ENCODE measurements around the gene PRR5L. TPM values are rescaled to one million over a fixed set of nuclear protein-coding genes. Genes with fewer than 3 reads are reported as not detected.
"Not testable (repeated sequence)": the region's sequence is repeated elsewhere in the genome, so short reads cannot be mapped to it uniquely, and the experiment has no call there.

PRR5L gene
- total RNA-seq, 6 experiments from 2014 or later: 19.9 to 27.5 (median 24.9) TPM

DNA sequence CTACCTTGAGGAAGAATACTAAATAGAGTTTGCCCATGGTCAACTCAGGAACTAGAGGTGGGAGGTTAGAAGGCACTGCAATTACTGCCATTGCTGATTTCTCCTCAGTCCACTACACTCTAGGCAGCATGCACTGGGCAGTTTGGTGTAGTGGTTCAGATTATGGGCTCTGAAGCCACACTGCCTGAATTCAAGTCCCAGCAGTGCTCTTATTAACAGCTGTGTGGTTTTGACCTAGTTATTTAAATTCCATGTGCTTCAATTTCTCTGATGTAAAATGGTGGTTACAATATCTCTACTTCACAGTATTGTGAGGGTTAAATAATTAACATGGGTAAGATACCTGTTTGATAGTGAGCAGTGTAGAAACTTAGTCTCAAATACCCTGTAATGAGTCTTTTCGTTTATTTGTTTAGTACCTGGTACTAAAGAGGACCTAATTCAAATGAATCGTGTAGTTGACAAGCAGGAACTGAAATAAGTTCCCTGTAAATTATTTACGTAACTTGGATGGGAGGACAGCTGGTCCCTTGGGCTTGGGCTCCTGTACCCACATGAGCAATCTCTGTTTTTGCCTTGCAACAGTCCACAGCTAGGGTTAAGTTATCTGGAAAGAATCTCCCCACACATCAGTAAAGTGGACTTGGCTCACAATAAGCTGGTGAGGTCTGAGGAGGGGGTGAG is 17.8 kb downstream of the PRR5L start:
- no peaks in the 10 kb centered on the region for H3K9me3 Mint-ChIP-seq
- no peak for DNase-seq
- no peaks in the 10 kb centered on the region for H3K36me3 Mint-ChIP-seq (ENCODE audit: low read depth)
- peaks cover 10% of the 10 kb centered on the region for H3K27me3 Mint-ChIP-seq (ENCODE audit: insufficient read depth)
- TF ChIP-seq, protein P1, sequence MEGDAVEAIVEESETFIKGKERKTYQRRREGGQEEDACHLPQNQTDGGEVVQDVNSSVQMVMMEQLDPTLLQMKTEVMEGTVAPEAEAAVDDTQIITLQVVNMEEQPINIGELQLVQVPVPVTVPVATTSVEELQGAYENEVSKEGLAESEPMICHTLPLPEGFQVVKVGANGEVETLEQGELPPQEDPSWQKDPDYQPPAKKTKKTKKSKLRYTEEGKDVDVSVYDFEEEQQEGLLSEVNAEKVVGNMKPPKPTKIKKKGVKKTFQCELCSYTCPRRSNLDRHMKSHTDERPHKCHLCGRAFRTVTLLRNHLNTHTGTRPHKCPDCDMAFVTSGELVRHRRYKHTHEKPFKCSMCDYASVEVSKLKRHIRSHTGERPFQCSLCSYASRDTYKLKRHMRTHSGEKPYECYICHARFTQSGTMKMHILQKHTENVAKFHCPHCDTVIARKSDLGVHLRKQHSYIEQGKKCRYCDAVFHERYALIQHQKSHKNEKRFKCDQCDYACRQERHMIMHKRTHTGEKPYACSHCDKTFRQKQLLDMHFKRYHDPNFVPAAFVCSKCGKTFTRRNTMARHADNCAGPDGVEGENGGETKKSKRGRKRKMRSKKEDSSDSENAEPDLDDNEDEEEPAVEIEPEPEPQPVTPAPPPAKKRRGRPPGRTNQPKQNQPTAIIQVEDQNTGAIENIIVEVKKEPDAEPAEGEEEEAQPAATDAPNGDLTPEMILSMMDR (IDR thresholded peaks at IDR 0.05): no peak
- no peak overlapping the region for H3K4me3 Mint-ChIP-seq
- H3K4me1 Mint-ChIP-seq (ENCODE audit: low read depth): peaks cover 40% of the 10 kb centered on the region
- no peak overlapping the region for H3K27ac Mint-ChIP-seq

DNA sequence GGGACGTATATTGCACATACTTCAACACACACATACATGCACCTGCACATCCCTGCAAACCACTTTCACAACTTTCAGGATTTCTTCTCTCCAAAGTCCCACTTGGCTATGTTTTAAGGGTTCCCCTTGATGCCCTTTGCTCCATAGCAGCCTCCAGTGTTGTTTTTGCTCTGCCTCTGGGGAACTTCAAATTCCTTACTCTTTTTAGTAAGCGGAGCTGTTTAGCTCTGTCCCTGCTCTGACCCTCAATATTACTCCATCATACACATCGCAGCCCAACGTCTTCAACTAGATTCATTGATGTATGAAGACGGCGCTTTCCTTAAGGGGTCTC is 18.3 kb downstream of the PRR5L start:
- no peak overlapping the region for H3K27ac Mint-ChIP-seq
- no peaks in the 10 kb centered on the region for H3K9me3 Mint-ChIP-seq
- H3K4me1 Mint-ChIP-seq (ENCODE audit: low read depth): peaks cover 37% of the 10 kb centered on the region
- H3K27me3 Mint-ChIP-seq (ENCODE audit: insufficient read depth): peaks cover 10% of the 10 kb centered on the region
- TF ChIP-seq, protein P1 (IDR thresholded peaks at IDR 0.05): no peak
- DNase-seq: no peak
- no peaks in the 10 kb centered on the region for H3K36me3 Mint-ChIP-seq (ENCODE audit: low read depth)
- no peak overlapping the region for H3K4me3 Mint-ChIP-seq

DNA sequence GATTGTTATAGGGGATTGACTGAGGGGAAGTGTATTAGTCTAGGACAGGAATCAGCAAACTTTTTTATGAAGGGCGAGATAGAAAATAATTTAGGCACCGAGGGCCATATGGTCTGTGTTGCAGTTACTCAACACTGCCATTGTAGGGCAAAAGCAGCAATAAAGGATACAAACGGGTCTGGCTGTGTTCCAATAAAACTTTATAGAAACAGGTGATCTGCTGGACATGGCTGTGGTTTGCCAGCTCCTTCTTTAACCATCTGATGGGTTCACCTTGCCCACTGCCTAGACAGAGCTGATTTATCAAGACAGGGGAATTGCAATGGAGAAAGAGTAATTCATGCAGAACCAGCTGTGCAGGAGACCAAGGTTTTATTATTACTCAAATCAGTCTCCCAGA is 20.0 kb downstream of the PRR5L start:
- H3K4me3 Mint-ChIP-seq: no peak overlapping the region
- H3K4me1 Mint-ChIP-seq (ENCODE audit: low read depth): peaks cover 23% of the 10 kb centered on the region
- H3K27me3 Mint-ChIP-seq (ENCODE audit: insufficient read depth): peaks cover 12% of the 10 kb centered on the region
- no peaks in the 10 kb centered on the region for H3K9me3 Mint-ChIP-seq
- H3K27ac Mint-ChIP-seq: no peak overlapping the region
- no peaks in the 10 kb centered on the region for H3K36me3 Mint-ChIP-seq (ENCODE audit: low read depth)
- TF ChIP-seq, protein P1 (IDR thresholded peaks at IDR 0.05): no peak
- no peak for DNase-seq

DNA sequence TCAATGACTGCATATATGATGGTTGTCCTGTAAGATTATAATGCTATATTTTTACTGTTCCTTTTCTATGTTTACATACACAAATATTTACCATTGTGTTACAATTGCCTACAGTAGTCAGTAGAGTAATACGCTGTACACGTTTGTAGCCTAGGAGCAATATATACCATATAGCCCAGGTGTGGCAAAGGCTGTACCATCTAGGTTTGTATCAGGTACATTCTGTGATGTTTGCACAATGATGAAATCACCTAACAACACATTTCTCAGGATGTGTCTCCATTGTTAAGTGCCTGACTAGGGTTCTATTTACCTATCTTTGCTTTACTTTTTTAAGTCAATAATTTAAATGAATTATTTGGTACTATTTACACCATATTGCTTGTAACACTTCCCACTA is 21.9 kb downstream of the PRR5L start:
- no peak overlapping the region for H3K4me3 Mint-ChIP-seq
- H3K36me3 Mint-ChIP-seq (ENCODE audit: low read depth): no peaks in the 10 kb centered on the region
- TF ChIP-seq, protein P1 (IDR thresholded peaks at IDR 0.05): no peak
- H3K27me3 Mint-ChIP-seq (ENCODE audit: insufficient read depth): peaks cover 17% of the 10 kb centered on the region
- peaks cover 3% of the 10 kb centered on the region for H3K4me1 Mint-ChIP-seq (ENCODE audit: low read depth)
- H3K27ac Mint-ChIP-seq: no peak overlapping the region
- no peak for DNase-seq
- H3K9me3 Mint-ChIP-seq: no peaks in the 10 kb centered on the region

DNA sequence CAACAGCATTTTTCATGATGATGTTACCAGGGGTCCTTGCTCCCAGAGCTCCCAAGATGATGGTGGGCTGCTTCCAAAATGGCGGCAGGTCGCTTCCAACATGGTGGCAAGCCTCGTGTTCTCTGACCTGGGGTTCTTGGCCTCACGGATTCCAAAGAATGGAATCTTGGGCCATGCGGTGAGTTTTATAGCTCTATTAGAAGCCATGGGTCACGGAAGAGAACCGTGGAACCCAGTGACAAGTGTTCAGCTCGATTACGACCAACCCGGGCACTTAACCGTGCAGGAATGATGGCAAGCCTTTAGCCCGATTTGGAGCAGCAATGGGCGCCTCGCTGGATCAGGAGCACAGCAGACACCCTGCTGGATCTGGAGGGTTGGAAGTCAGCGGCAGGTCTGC is 28.9 kb downstream of the PRR5L start:
- not testable (repeated sequence) for H3K27me3 Mint-ChIP-seq (ENCODE audit: insufficient read depth); H3K4me3 Mint-ChIP-seq; DNase-seq; H3K27ac Mint-ChIP-seq; H3K36me3 Mint-ChIP-seq (ENCODE audit: low read depth); H3K9me3 Mint-ChIP-seq
- H3K4me1 Mint-ChIP-seq (ENCODE audit: low read depth): peaks cover 19% of the 10 kb centered on the region

DNA sequence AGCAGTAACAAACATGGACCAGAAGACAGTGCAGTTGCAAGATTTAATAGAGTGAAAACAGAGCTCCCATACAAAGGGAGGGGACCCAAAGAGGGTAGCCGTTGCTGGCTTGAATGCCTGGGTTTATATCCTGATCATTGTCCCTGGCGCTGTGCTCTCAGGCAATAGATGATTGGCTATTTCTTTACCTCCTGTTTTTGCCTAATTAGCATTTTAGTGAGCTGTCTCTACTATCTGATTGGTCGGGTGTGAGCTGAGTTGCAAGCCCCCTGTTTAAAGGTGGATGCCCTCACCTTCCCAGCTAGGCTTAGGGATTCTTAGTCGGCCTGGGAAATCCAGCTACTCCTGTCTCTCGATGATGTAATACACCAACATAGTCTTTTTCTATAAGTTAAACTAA is 29.3 kb downstream of the PRR5L start:
- not testable (repeated sequence) for H3K36me3 Mint-ChIP-seq (ENCODE audit: low read depth); H3K9me3 Mint-ChIP-seq; DNase-seq; H3K27me3 Mint-ChIP-seq (ENCODE audit: insufficient read depth); H3K4me3 Mint-ChIP-seq; H3K27ac Mint-ChIP-seq
- peaks cover 20% of the 10 kb centered on the region for H3K4me1 Mint-ChIP-seq (ENCODE audit: low read depth)
